Stomach (tissue), 4 donors: ENCODE results near the gene IRAG1.

Experiments
- CTCF ChIP-seq, 7 experiments: fragments of 450-650 bp in 4 of 7; fragments of 200-600 bp in 3 of 7; sonication (generic) in 3 of 7; IDR thresholded peaks; one replicate each; pipeline ENCODE4 v1.5.1; 2016 to 2019; ENCODE audit warnings: antibody characterized with exemption in 7 of 7, control low read depth in 2 of 7, mild to moderate bottlenecking in 1 of 7
- EP300 ChIP-seq: sonication (generic); formaldehyde crosslinking; IDR thresholded peaks from one replicate; pipeline ENCODE4 v1.6.1; 2017; ENCODE audit warnings: antibody characterized with exemption
- POLR2A ChIP-seq, 4 donors: fragments of 450-650 bp; IDR thresholded peaks; one replicate each; pipeline ENCODE4 v1.6.1; 2016; ENCODE audit warnings: antibody characterized with exemption in 4 of 4, control low read depth in 2 of 4, mild to moderate bottlenecking in 1 of 4, moderate library complexity in 1 of 4
- POLR2AphosphoS5 ChIP-seq, 3 donors: sonication (generic); formaldehyde crosslinking; IDR thresholded peaks; one replicate each; pipeline ENCODE4 v1.6.1; 2016; ENCODE audit warnings: antibody characterized with exemption in 3 of 3

- no peak for TF ChIP-seq EP300
- TF ChIP-seq CTCF (IDR thresholded peaks at IDR 0.05) = no peak
- TF ChIP-seq POLR2AphosphoS5 (IDR thresholded peaks at IDR 0.05) = no peak
- no peak for TF ChIP-seq POLR2A (IDR thresholded peaks at IDR 0.05)
Measured at GRCh38 chr11:10670099-10670498, 23.5 kb downstream of the IRAG1 start.
